GM23338 (cell line): ENCODE measurements around the gene PPP2R1A. TPM values are rescaled to one million over a fixed set of nuclear protein-coding genes. Genes with fewer than 3 reads are reported as not detected.

Experiments
- ATAC-seq: fragments of 200-7000 bp; cut with Tn5 transposase; 3 replicates; pipeline ENCODE4 v1.9.1; 2020
- DNase-seq: peaks from one replicate; pipeline ENCODE4 v3.0.0-alpha.2; 2015; ENCODE audit warnings: low spot score
- H2AFZ ChIP-seq: fragments of 200-600 bp; sonication (generic); 2 replicates; pipeline ENCODE4 v1.8.0; 2016; ENCODE audit warnings: antibody characterized with exemption, mild to moderate bottlenecking, moderate library complexity
- H3F3A ChIP-seq: fragments of 200-600 bp; sonication (generic); replicated peaks from 2 replicates; pipeline ENCODE4 v1.8.0; 2017; ENCODE audit warnings: antibody characterized with exemption, mixed run types, low read depth
- H3K27ac ChIP-seq: fragments of 200-600 bp; sonication (generic); 2 replicates; pipeline ENCODE4 v1.6.1; 2016; ENCODE audit warnings: low read depth
- H3K27me3 ChIP-seq: fragments of 200-600 bp; sonication (generic); 2 replicates; pipeline ENCODE4 v1.8.0; 2016; ENCODE audit warnings: mild to moderate bottlenecking, mixed run types, moderate library complexity; ENCODE audit not compliant: insufficient read depth
- H3K36me3 ChIP-seq: fragments of 200-600 bp; sonication (generic); 2 replicates; pipeline ENCODE4 v1.8.0; 2016; ENCODE audit warnings: mild to moderate bottlenecking; ENCODE audit not compliant: insufficient read depth
- H3K4me1 ChIP-seq: fragments of 200-600 bp; sonication (generic); 2 replicates; pipeline ENCODE4 v1.8.0; 2016; ENCODE audit warnings: mild to moderate bottlenecking, moderate library complexity; ENCODE audit not compliant: insufficient read depth
- H3K4me2 ChIP-seq: fragments of 200-600 bp; sonication (generic); 2 replicates; pipeline ENCODE4 v1.7.1; 2017; ENCODE audit warnings: mixed run types
- H3K4me3 ChIP-seq: fragments of 200-600 bp; sonication (generic); 2 replicates; pipeline ENCODE4 v1.6.1; 2016; ENCODE audit warnings: mixed run types
- H3K79me2 ChIP-seq: fragments of 200-600 bp; sonication (generic); replicated peaks from 2 replicates; pipeline ENCODE4 v1.8.0; 2017; ENCODE audit warnings: mild to moderate bottlenecking; ENCODE audit not compliant: insufficient read depth
- H3K9me2 ChIP-seq: fragments of 200-600 bp; sonication (generic); 2 replicates; pipeline ENCODE4 v1.8.0; 2017; ENCODE audit not compliant: insufficient read depth
- H4K20me1 ChIP-seq: fragments of 200-600 bp; sonication (generic); replicated peaks from 2 replicates; pipeline ENCODE4 v1.8.0; 2017; ENCODE audit warnings: mild to moderate bottlenecking; ENCODE audit not compliant: insufficient read depth
- H3K27ac Mint-ChIP-seq: 2 replicates; pipeline ENCODE4 v1.8.0; 2020; ENCODE audit warnings: inconsistent platforms, mild to moderate bottlenecking, moderate library complexity, mixed read lengths
- H3K27me3 Mint-ChIP-seq: 3 replicates; pipeline ENCODE4 v1.8.0; 2022; ENCODE audit warnings: low read depth, mild to moderate bottlenecking, moderate library complexity, mixed read lengths, inconsistent platforms; ENCODE audit not compliant: insufficient read depth, poor library complexity
- H3K36me3 Mint-ChIP-seq: 3 replicates; pipeline ENCODE4 v1.8.0; 2021; ENCODE audit warnings: low read depth, mild to moderate bottlenecking, inconsistent platforms, moderate library complexity, mixed read lengths
- H3K4me1 Mint-ChIP-seq: 3 replicates; pipeline ENCODE4 v1.8.0; 2020; ENCODE audit warnings: mild to moderate bottlenecking, inconsistent platforms, mixed read lengths
- H3K4me3 Mint-ChIP-seq: 3 replicates; pipeline ENCODE4 v1.8.0; 2021; ENCODE audit warnings: moderate library complexity, mild to moderate bottlenecking, inconsistent platforms, mixed read lengths
- H3K9me3 Mint-ChIP-seq: 3 replicates; pipeline ENCODE4 v1.8.0; 2020; ENCODE audit warnings: moderate library complexity, mild to moderate bottlenecking, inconsistent platforms, mixed read lengths
- CREB1 ChIP-seq: fragments of 250-450 bp; sonication (Bioruptor Pico); IDR thresholded peaks from 2 replicates; pipeline ENCODE4 v1.5.0; 2020; ENCODE audit warnings: low read depth, mild to moderate bottlenecking, moderate library complexity
- CTCF ChIP-seq, 2 experiments: fragments of 200-600 bp in 1 of 2; sonication (generic) in 1 of 2; conservative IDR thresholded peaks; 2 replicates each; pipeline versions ENCODE4 v1.5.1 to v1.6.1; 2016 to 2017; ENCODE audit warnings: antibody characterized with exemption in 2 of 2, low read depth in 2 of 2, mild to moderate bottlenecking in 2 of 2, moderate library complexity in 1 of 2
- ETS1 ChIP-seq: IDR thresholded peaks from 2 replicates; pipeline ENCODE4 v1.6.1; 2016; ENCODE audit warnings: antibody characterized with exemption
- EZH2 ChIP-seq: fragments of 200-600 bp; sonication (generic); IDR thresholded peaks from one replicate; pipeline ENCODE4 v1.8.0; 2017; ENCODE audit warnings: antibody characterized with exemption, mild to moderate bottlenecking, low read depth; ENCODE audit not compliant: unreplicated experiment
- EZH2phosphoT487 ChIP-seq: fragments of 200-600 bp; sonication (generic); IDR thresholded peaks from one replicate; pipeline ENCODE4 v1.8.1; 2018; ENCODE audit warnings: antibody characterized with exemption; ENCODE audit not compliant: unreplicated experiment
- JUNB ChIP-seq: IDR thresholded peaks from one replicate; pipeline ENCODE4 v1.6.1; 2016; ENCODE audit warnings: antibody characterized with exemption; ENCODE audit not compliant: unreplicated experiment
- NANOG ChIP-seq: IDR thresholded peaks from 2 replicates; pipeline ENCODE4 v1.6.1; 2016; ENCODE audit warnings: antibody characterized with exemption, borderline replicate concordance
- STAT1 ChIP-seq: IDR thresholded peaks from one replicate; pipeline ENCODE4 v1.6.1; 2016; ENCODE audit warnings: antibody characterized with exemption; ENCODE audit not compliant: unreplicated experiment
- ZNF114 ChIP-seq: fragments of 250-450 bp; sonication (Bioruptor Pico); IDR thresholded peaks from 2 replicates; pipeline ENCODE4 v1.5.0; 2020; ENCODE audit warnings: mild to moderate bottlenecking, moderate library complexity
- ZNF462 ChIP-seq: fragments of 250-450 bp; sonication (Bioruptor Pico); IDR thresholded peaks from 2 replicates; pipeline ENCODE4 v1.5.0; 2020; ENCODE audit warnings: mild to moderate bottlenecking, moderate library complexity
- polyA plus RNA-seq: library from polyadenylated mRNA; unstranded; fragments of >200 nt; fragmentation: Nextera tagmentation; extraction: Ambion mirVana; gene quantifications from 2 replicates; pipeline ENCODE4 v1.2.1, GENCODE V29; 2016
- total RNA-seq: library from RNA; depleted of rRNA; stranded (reverse); fragments of >200 nt; shearing (Covaris generic); gene quantifications from 2 replicates; pipeline ENCODE4 v1.2.3, GENCODE V29; 2014

Gene PPP2R1A
- total and polyA plus RNA-seq, 2 experiments from 2014 or later, result 212 to 381 TPM

GRCh38 chr19:52196256-52196967 lies 6.6 kb downstream of the PPP2R1A start:
- Histone ChIP-seq H3K27me3 (no peaks in the 10 kb centered on the region), H2AFZ (no peak overlapping the region), H3K27ac (peak overlapping the region; percentile 66; the same call in 1 of the 2 replicates), H3K4me2 (no peak overlapping the region), H3K4me3 (no peak overlapping the region), H4K20me1 (peaks cover 40% of the 10 kb centered on the region), H3K9me2 (no peaks in the 10 kb centered on the region), H3K4me1 (peaks cover 7% of the 10 kb centered on the region), H3K36me3 (peaks cover 28% of the 10 kb centered on the region), H3F3A (no peaks in the 10 kb centered on the region), H3K79me2 (peaks cover 98% of the 10 kb centered on the region)
- Mint-ChIP-seq H3K9me3 (no peaks in the 10 kb centered on the region), H3K4me3 (no peak overlapping the region), H3K4me1 (peaks cover 23% of the 10 kb centered on the region), H3K27me3 (peaks cover 5% of the 10 kb centered on the region), H3K36me3 (peaks cover 60% of the 10 kb centered on the region), H3K27ac (no peak overlapping the region)
- DNase-seq (no peak), ATAC-seq (no peak)
- TF ChIP-seq JUNB (no peak), ZNF462 (CRISPR knock-in tag) (no peak), ZNF114 (CRISPR knock-in tag) (no peak), CTCF (conservative IDR thresholded peaks at IDR 0.05; ENCODE audit: low read depth in 2 of 2) (no peak), NANOG (no peak), EZH2phosphoT487 (no peak), CREB1 (CRISPR knock-in tag) (no peak), STAT1 (no peak), ETS1 (no peak), EZH2 (no peak)
